Naive thymus-derived CD4-positive, alpha-beta T cell (primary cell): ENCODE data around the gene CNTN4. TPM values are rescaled to one million over a fixed set of nuclear protein-coding genes. Genes with fewer than 3 reads are reported as not detected.

Experiments
- ATAC-seq: fragments of 150-1000 bp; cut with Tn5 transposase; 2 replicates; pipeline ENCODE4 v1.10.0; 2021; ENCODE audit warnings: mild to moderate bottlenecking, moderate library complexity
- CTCF ChIA-PET: fragments of 350-600 bp; sonication (Branson Sonifier 250); formaldehyde crosslinking; loops from one replicate; lab custom pipeline; 2021; ENCODE audit warnings: antibody characterized with exemption; lab: Charles Lee
- POLR2A ChIA-PET: fragments of 350-600 bp; sonication (Branson Sonifier 250); formaldehyde crosslinking; loops from one replicate; lab custom pipeline; 2021; ENCODE audit warnings: antibody characterized with exemption, inconsistent platforms; lab: Charles Lee
- DNase-seq, 9 donors: peaks; one replicate each; pipeline versions ENCODE4 v3.0.0 to v3.0.0-alpha.2; 2020 to 2022; ENCODE audit warnings: mixed read lengths in 1 of 9
- H3K27ac ChIP-seq: one replicate; pipeline ENCODE4 v1.7.0; 2013; ENCODE audit warnings: mild to moderate bottlenecking, low read depth, low read length, moderate library complexity
- H3K27me3 ChIP-seq, 2 donors: one replicate each; pipeline ENCODE4 v1.7.0; 2013; ENCODE audit warnings: low read length in 2 of 2, mild to moderate bottlenecking in 2 of 2, moderate library complexity in 2 of 2; ENCODE audit not compliant: control insufficient read depth in 2 of 2, insufficient read depth in 2 of 2
- H3K36me3 ChIP-seq, 3 experiments: 1 replicate in 2 of 3; 2 replicates in 1 of 3; pipeline ENCODE4 v1.7.0; 2013; ENCODE audit warnings: low read length in 3 of 3, mild to moderate bottlenecking in 3 of 3, moderate library complexity in 1 of 3; ENCODE audit not compliant: insufficient read depth in 3 of 3, control insufficient read depth in 2 of 3
- H3K4me1 ChIP-seq, 2 donors: one replicate each; pipeline ENCODE4 v1.7.0; 2013; ENCODE audit warnings: low read length in 2 of 2, mild to moderate bottlenecking in 2 of 2, moderate library complexity in 1 of 2; ENCODE audit not compliant: control insufficient read depth in 2 of 2, insufficient read depth in 2 of 2
- H3K4me3 ChIP-seq: 2 replicates; pipeline ENCODE4 v1.7.0; 2013; ENCODE audit warnings: mild to moderate bottlenecking, low read length
- H3K9me3 ChIP-seq, 3 experiments: 1 replicate in 2 of 3; 2 replicates in 1 of 3; pipeline ENCODE4 v1.7.0; 2013; ENCODE audit warnings: low read length in 3 of 3; ENCODE audit not compliant: control insufficient read depth in 2 of 3
- H3K27ac Mint-ChIP-seq, 9 donors: one replicate each; pipeline ENCODE4 v1.8.0; 2020 to 2022; ENCODE audit warnings: mixed read lengths in 9 of 9, mild to moderate bottlenecking in 8 of 9, moderate library complexity in 5 of 9, inconsistent platforms in 2 of 9
- H3K27me3 Mint-ChIP-seq, 5 donors: one replicate each; pipeline ENCODE4 v1.8.0; 2021 to 2022; ENCODE audit warnings: mixed read lengths in 5 of 5, mild to moderate bottlenecking in 1 of 5
- H3K36me3 Mint-ChIP-seq, 5 donors: one replicate each; pipeline ENCODE4 v1.8.0; 2020 to 2022; ENCODE audit warnings: mixed read lengths in 5 of 5, mild to moderate bottlenecking in 3 of 5, inconsistent platforms in 1 of 5
- H3K4me1 Mint-ChIP-seq, 7 donors: one replicate each; pipeline ENCODE4 v1.8.0; 2020 to 2022; ENCODE audit warnings: mixed read lengths in 7 of 7, mild to moderate bottlenecking in 3 of 7, inconsistent platforms in 1 of 7
- H3K4me3 Mint-ChIP-seq, 10 donors: one replicate each; pipeline ENCODE4 v1.8.0; 2020 to 2022; ENCODE audit warnings: mild to moderate bottlenecking in 10 of 10, mixed read lengths in 10 of 10, moderate library complexity in 6 of 10, inconsistent platforms in 2 of 10
- H3K9me3 Mint-ChIP-seq, 11 donors: one replicate each; pipeline ENCODE4 v1.8.0; 2020 to 2022; ENCODE audit warnings: mixed read lengths in 11 of 11, mild to moderate bottlenecking in 4 of 11, inconsistent platforms in 1 of 11, moderate library complexity in 1 of 11
- intact Hi-C, 2 donors: fragments of 100-400 bp; cut with micrococcal nuclease; formaldehyde crosslinking; loops; one replicate each; pipeline ENCODE4 v1.15.1; 2023
- polyA plus RNA-seq, 2 donors: library from polyadenylated mRNA; unstranded; fragments of 300-500 nt; fragmentation: Illumina TruSeq; gene quantifications; one replicate each; pipeline ENCODE4 v1.2.3, GENCODE V29; 2021
- total RNA-seq, 6 experiments: library from RNA in 5 of 6; stranded (reverse) in 5 of 6; gene quantifications; 1 replicate in 5 of 6; 2 replicates in 1 of 6; pipeline ENCODE4 v1.2.3 and lab custom pipeline; 2021 to 2026

The CNTN4 gene
- total and polyA plus RNA-seq, 7 experiments from 2014 or later, result not detected

DNA sequence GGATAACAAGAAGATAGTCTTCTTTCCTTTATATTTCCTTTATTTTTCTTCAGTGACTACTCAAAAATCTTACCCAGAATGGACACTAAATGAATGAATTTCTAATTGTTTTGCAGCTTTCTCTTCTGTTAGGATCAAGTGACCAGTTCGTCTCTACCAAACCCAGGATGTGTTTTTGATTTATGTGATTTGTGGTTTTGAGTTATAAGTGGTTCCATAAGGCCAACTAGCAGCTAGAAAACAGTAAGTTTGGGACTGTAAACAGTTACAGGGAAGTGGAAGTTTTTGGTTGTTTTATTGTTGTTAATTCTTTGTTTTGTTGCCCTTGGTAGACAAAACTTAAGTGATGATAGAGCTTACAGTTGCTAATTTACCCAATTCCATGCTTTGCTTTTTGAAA is 555.0 kb downstream of the CNTN4 start:
- Mint-ChIP-seq H3K4me1 (no peaks in the 10 kb centered on the region), H3K27me3 (peaks cover 0 to 12% (median 8%) of the 10 kb centered on the region in 5 donors), H3K36me3 (no peaks in the 10 kb centered on the region), H3K9me3 (peaks cover 0 to 4% (median 0%) of the 10 kb centered on the region in 11 donors), H3K4me3 (no peak overlapping the region), H3K27ac (no peak overlapping the region)
- intact Hi-C loops, result no loop called here
- H3K9me3 ChIP-seq, result no peaks in the 10 kb centered on the region
- no peaks in the 10 kb centered on the region for H3K4me1 ChIP-seq
- no peaks in the 10 kb centered on the region for H3K27me3 ChIP-seq
- H3K36me3 ChIP-seq, result no peaks in the 10 kb centered on the region
- H3K4me3 ChIP-seq, result no peak overlapping the region
- no peak overlapping the region for H3K27ac ChIP-seq
- ATAC-seq (no peak), DNase-seq (no peak)
- POLR2A ChIA-PET, result no interaction called here
- CTCF ChIA-PET, result interaction anchor here (0.6 kb wide), 1 partner anchor 844 kb away, joined by 3 read pairs; no protein-coding TSS in a partner anchor

DNA sequence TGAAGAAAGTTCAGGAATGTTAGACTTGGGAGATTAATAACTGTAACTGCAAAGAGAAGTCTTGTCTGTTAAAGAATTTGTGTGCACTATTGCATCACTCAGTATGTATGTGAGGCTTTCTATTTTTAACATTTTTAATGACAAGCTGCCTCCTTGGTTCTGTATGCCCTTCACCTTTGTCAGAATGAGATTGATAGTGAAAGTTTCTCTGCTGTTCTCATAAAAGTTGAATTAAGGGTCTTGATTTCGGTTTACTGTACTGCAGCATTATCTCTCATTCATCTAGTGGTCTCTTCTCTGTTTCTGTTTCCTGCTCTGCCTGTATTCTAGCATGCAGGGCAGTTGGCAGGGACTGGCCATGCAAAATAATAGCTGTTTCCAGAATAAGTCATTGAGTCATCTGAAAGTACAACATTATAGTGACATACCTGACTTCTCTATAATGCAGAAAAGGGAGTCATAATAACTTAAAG is 556.6 kb downstream of the CNTN4 start:
- Mint-ChIP-seq H3K4me3 (no peak overlapping the region), H3K27ac (no peak overlapping the region), H3K27me3 (peaks cover 0 to 14% (median 8%) of the 10 kb centered on the region in 5 donors), H3K4me1 (no peaks in the 10 kb centered on the region), H3K9me3 (peaks cover 0 to 1% (median 0%) of the 10 kb centered on the region in 11 donors), H3K36me3 (no peaks in the 10 kb centered on the region)
- DNase-seq (no peak), ATAC-seq (no peak)
- no peak overlapping the region for H3K27ac ChIP-seq
- H3K4me3 ChIP-seq, result no peak overlapping the region
- ChIA-PET POLR2A (interaction anchor here (0.6 kb wide), 1 partner anchor 10 kb away, joined by 3 read pairs; no protein-coding TSS in a partner anchor), CTCF (interaction anchor here (0.7 kb wide), 1 partner anchor 141 kb away, joined by 3 read pairs; no protein-coding TSS in a partner anchor)
- intact Hi-C loops, result no loop called here
- no peaks in the 10 kb centered on the region for H3K4me1 ChIP-seq
- no peaks in the 10 kb centered on the region for H3K27me3 ChIP-seq
- no peaks in the 10 kb centered on the region for H3K9me3 ChIP-seq
- no peaks in the 10 kb centered on the region for H3K36me3 ChIP-seq

DNA sequence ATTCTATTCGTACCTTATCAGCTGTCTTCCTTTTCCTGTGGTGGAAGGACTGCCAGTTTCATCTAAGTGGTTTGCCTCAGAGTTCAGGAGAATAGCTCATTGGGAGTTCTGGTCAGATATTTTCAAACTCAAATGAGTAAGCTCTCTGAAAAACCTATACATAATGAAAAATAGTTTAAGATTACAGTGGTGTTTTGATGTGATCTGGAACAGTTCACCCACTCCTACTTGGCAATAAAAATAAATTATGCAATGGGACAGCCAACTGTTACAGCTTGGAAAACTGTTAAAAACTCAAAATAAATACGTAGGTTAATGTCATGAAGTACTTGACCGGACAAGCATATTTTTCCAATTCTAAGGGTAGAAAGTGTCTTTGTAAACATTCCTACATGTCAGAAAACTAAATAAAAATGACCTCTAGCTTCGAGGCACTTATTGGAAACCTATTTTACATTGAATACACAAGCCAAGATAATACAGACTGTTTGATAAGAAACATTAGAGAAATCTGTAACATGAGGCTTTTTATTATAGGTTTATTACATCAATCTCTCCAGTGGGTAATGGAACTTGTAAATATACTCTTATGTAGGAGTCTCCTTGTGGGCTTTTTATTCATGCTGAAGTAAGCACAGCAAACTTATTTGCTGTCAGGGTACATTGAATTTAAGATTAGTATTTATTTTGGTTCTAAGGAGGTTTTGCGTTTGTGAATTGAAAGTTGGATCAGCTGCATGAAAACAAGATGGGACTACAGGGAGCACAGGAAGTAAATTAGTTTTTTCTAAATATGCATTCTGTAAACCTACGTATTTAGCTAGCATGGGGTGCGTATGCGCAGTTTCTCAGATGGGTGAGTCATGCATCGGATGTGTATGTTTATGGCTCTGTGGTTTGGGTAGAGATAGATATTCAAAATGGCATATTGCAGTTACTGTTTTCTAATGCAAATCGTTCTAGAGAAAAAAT is 558.4 kb downstream of the CNTN4 start:
- DNase-seq (no peak), ATAC-seq (no peak)
- H3K27ac ChIP-seq, result no peak overlapping the region
- no peaks in the 10 kb centered on the region for H3K36me3 ChIP-seq
- H3K4me3 ChIP-seq, result no peak overlapping the region
- H3K4me3 Mint-ChIP-seq, result no peak overlapping the region
- ChIA-PET CTCF (no interaction called here), POLR2A (no interaction called here)
- no peaks in the 10 kb centered on the region for H3K36me3 Mint-ChIP-seq
- no peak overlapping the region for H3K27ac Mint-ChIP-seq
- H3K27me3 Mint-ChIP-seq, result peaks cover 0 to 14% (median 8%) of the 10 kb centered on the region in 5 donors
- no peaks in the 10 kb centered on the region for H3K27me3 ChIP-seq
- intact Hi-C loops, result no loop called here
- no peaks in the 10 kb centered on the region for H3K4me1 ChIP-seq
- no peaks in the 10 kb centered on the region for H3K4me1 Mint-ChIP-seq
- H3K9me3 ChIP-seq, result no peaks in the 10 kb centered on the region
- H3K9me3 Mint-ChIP-seq, result peaks cover 0 to 1% (median 0%) of the 10 kb centered on the region in 11 donors

- Histone ChIP-seq H3K4me3 (no peak overlapping the region), H3K9me3 (no peaks in the 10 kb centered on the region), H3K27ac (no peak overlapping the region), H3K36me3 (no peaks in the 10 kb centered on the region), H3K27me3 (no peaks in the 10 kb centered on the region), H3K4me1 (no peaks in the 10 kb centered on the region)
- Mint-ChIP-seq H3K9me3 (peaks cover 0 to 1% (median 0%) of the 10 kb centered on the region in 11 donors), H3K4me3 (no peak overlapping the region), H3K27ac (no peak overlapping the region), H3K36me3 (no peaks in the 10 kb centered on the region), H3K27me3 (peaks cover 0 to 14% (median 4%) of the 10 kb centered on the region in 5 donors), H3K4me1 (no peaks in the 10 kb centered on the region)
- no peak for DNase-seq
- no peak for ATAC-seq
- CTCF ChIA-PET, result no interaction called here
- intact Hi-C loops, result no loop called here
- POLR2A ChIA-PET, result no interaction called here
Measured at GRCh38 chr3:2657971-2658370, 559.3 kb downstream of the CNTN4 start.

- ChIA-PET POLR2A (no interaction called here), CTCF (no interaction called here)
- intact Hi-C loops, result no loop called here
- Histone ChIP-seq H3K4me1 (no peaks in the 10 kb centered on the region), H3K27ac (no peak overlapping the region), H3K27me3 (no peaks in the 10 kb centered on the region), H3K36me3 (no peaks in the 10 kb centered on the region), H3K4me3 (no peak overlapping the region), H3K9me3 (no peaks in the 10 kb centered on the region)
- DNase-seq (no peak), ATAC-seq (no peak)
- Mint-ChIP-seq H3K9me3 (peaks cover 0 to 1% (median 0%) of the 10 kb centered on the region in 11 donors), H3K36me3 (no peaks in the 10 kb centered on the region), H3K4me3 (no peak overlapping the region), H3K27ac (no peak overlapping the region), H3K4me1 (no peaks in the 10 kb centered on the region), H3K27me3 (peaks cover 0 to 14% (median 4%) of the 10 kb centered on the region in 5 donors)
Measured at GRCh38 chr3:2659896-2660295, 561.2 kb downstream of the CNTN4 start.

DNA sequence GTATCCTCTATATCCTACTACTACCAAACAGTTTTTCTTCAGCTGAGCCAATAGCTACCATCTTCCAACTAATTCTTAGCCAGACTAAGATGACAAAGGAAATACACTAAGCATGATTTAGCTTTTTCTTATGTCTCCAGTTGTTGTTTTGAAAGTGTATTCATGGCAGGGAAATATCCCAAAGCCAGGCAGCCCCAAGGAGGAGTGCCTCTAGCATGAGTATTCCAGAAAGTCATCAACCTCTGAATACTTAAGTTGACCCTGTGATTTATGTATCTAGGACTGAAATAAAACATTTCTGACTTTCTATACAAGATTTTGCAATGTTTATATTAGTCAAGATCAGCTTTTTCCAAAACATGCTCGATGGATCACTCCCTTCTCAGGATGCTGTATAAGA is 562.4 kb downstream of the CNTN4 start:
- H3K9me3 ChIP-seq, result no peaks in the 10 kb centered on the region
- no peak overlapping the region for H3K27ac ChIP-seq
- Mint-ChIP-seq H3K4me3 (no peak overlapping the region), H3K4me1 (no peaks in the 10 kb centered on the region), H3K27ac (no peak overlapping the region), H3K36me3 (no peaks in the 10 kb centered on the region), H3K27me3 (peaks cover 0 to 14% (median 4%) of the 10 kb centered on the region in 5 donors), H3K9me3 (peaks cover 0 to 1% (median 0%) of the 10 kb centered on the region in 11 donors)
- ChIA-PET POLR2A (no interaction called here), CTCF (no interaction called here)
- no peak for DNase-seq
- H3K4me1 ChIP-seq, result no peaks in the 10 kb centered on the region
- no peak overlapping the region for H3K4me3 ChIP-seq
- no peaks in the 10 kb centered on the region for H3K36me3 ChIP-seq
- intact Hi-C loops, result no loop called here
- no peaks in the 10 kb centered on the region for H3K27me3 ChIP-seq
- no peak for ATAC-seq
